Colonic mucosa (tissue), 4 donors: ENCODE data around the gene ROBO3. TPM values are rescaled to one million over a fixed set of nuclear protein-coding genes. Genes with fewer than 3 reads are reported as not detected.

ENCODE experiments used
- DNase-seq: peaks from one replicate; pipeline ENCODE4 v3.0.0-alpha.2; 2020
- H3K27ac ChIP-seq: fragments of 200-600 bp; one replicate; pipeline ENCODE4 v1.8.0; 2021
- H3K27me3 ChIP-seq: fragments of 200-600 bp; one replicate; pipeline ENCODE4 v1.8.0; 2021
- H3K36me3 ChIP-seq: fragments of 200-600 bp; one replicate; pipeline ENCODE4 v1.8.0; 2021
- H3K4me1 ChIP-seq: fragments of 200-600 bp; one replicate; pipeline ENCODE4 v1.8.0; 2021; ENCODE audit warnings: mild to moderate bottlenecking
- H3K4me3 ChIP-seq: fragments of 200-600 bp; one replicate; pipeline ENCODE4 v1.8.0; 2021
- H3K9ac ChIP-seq, 2 donors: one replicate each; pipeline ENCODE4 v1.7.0; 2013; ENCODE audit warnings: control low read depth in 2 of 2, low read depth in 2 of 2, low read length in 2 of 2
- H3K9me3 ChIP-seq: fragments of 200-600 bp; one replicate; pipeline ENCODE4 v1.8.0; 2021
- intact Hi-C: fragments of 100-400 bp; cut with DNase I; formaldehyde crosslinking; loops from one replicate; pipeline ENCODE4 v1.14.1; 2022
- total RNA-seq, 2 donors: library from RNA; stranded (reverse); fragmentation: NEBNext Ultra II Directional in 1 of 2; extraction: Animal tissue kit (Norgen Biotek cat#: 25700) in 1 of 2; gene quantifications; one replicate each; pipeline ENCODE4 v1.2.1, GENCODE V29; 2021
- TF ChIP-seq, protein P1 (sequence below): fragments of 200-600 bp; IDR thresholded peaks from one replicate; pipeline ENCODE4 v1.8.0; 2022; ENCODE audit warnings: antibody characterized with exemption, mild to moderate bottlenecking
- donor health status: healthy.
- donor health status: DM: no; HTN: no; CAD: no.
- donor health status: DM: no; HTN: no; CAD: no.

ROBO3 gene
- total RNA-seq, 2 donors from 2014 or later: 7.8 to 8.0 TPM

DNA sequence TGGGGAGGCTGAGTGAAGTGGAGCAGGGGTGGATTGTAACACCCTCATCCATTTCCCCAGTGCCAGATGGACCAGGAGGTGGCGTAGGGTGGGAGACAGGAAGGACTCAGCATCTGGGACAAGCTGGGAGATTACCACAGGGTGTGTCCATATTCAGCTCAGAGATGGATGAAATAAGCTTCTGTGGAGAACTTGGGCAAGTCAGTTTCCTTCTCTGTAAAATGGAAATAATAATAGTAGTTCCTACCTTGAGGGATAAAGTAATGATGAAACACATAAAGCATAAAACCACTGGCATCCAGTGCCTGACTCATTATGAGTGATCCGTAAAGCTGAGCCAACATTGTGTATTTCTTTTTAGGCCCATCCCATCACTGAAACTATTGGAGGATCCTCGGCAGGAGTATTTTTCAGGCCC lies 33.0 kb downstream of the ROBO3 start:
- no peak for DNase-seq
- H3K27me3 ChIP-seq: no peaks in the 10 kb centered on the region
- H3K4me1 ChIP-seq: no peaks in the 10 kb centered on the region
- intact Hi-C loops: no loop called here
- H3K9me3 ChIP-seq: no peaks in the 10 kb centered on the region
- no peak overlapping the region for H3K4me3 ChIP-seq
- H3K27ac ChIP-seq: no peak overlapping the region
- H3K9ac ChIP-seq: no peak overlapping the region
- H3K36me3 ChIP-seq: no peaks in the 10 kb centered on the region
- TF ChIP-seq, protein P1, sequence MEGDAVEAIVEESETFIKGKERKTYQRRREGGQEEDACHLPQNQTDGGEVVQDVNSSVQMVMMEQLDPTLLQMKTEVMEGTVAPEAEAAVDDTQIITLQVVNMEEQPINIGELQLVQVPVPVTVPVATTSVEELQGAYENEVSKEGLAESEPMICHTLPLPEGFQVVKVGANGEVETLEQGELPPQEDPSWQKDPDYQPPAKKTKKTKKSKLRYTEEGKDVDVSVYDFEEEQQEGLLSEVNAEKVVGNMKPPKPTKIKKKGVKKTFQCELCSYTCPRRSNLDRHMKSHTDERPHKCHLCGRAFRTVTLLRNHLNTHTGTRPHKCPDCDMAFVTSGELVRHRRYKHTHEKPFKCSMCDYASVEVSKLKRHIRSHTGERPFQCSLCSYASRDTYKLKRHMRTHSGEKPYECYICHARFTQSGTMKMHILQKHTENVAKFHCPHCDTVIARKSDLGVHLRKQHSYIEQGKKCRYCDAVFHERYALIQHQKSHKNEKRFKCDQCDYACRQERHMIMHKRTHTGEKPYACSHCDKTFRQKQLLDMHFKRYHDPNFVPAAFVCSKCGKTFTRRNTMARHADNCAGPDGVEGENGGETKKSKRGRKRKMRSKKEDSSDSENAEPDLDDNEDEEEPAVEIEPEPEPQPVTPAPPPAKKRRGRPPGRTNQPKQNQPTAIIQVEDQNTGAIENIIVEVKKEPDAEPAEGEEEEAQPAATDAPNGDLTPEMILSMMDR: no peak

DNA sequence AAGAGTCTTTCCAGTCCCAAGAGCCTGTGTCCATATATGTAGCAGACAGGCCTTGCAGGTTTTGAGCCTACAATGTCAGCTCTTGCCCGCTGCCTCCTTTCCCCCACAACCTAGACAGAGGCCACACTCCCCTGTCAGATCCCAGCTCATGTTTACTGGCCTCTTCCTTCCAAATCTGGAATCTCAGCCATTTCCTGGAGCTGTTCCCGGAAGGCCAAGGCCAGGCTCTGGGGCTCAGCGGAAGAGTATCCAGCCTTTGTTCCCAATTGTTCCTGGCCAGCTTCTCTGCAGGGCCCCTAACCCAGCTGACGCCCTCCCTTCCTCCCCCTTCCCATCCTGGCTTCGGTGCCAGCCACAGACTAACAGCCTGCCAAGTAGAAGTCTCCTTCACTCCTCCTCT lies 33.5 kb downstream of the ROBO3 start:
- H3K9ac ChIP-seq: no peak overlapping the region
- H3K9me3 ChIP-seq: no peaks in the 10 kb centered on the region
- no peak overlapping the region for H3K27ac ChIP-seq
- no peaks in the 10 kb centered on the region for H3K36me3 ChIP-seq
- H3K27me3 ChIP-seq: no peaks in the 10 kb centered on the region
- intact Hi-C loops: no loop called here
- H3K4me3 ChIP-seq: no peak overlapping the region
- DNase-seq: no peak
- no peaks in the 10 kb centered on the region for H3K4me1 ChIP-seq
- TF ChIP-seq, protein P1: no peak

DNA sequence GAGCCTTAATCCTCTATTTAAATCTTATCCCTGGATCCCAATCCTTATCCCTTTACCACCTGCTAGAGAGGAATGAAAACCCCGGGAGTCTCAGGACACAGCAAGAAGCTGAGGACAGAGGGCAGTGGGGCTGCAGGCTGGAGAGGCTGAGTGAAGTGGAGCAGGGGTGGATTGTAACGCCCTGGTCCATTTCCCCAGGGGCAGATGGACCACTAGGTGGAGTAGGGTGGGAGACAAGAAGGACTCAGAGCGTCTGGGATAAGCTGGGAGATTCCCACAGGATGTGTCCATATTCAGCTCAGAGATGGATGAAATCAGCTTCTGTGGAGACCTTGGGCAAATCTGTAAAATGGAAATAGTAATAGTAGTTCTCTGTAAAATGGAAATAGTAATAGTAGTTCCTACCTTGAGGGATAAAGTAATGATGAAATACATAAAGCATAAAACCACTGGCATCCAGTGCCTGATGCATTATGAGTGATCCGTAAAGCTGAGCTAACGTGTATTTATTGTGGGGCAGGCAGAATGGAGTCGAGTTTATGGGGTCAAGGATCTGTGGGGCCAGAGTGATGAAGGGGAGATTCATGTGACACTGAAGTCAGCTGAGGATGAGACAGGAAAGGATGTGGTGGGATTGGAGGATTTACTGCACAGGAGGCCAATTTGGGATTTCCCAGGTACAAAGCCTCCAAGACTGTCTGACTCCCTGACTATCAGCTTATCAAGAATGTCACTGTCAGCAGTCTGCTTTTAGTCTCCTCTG lies 34.3 kb downstream of the ROBO3 start:
- Histone ChIP-seq H3K9ac (no peak overlapping the region), H3K36me3 (no peaks in the 10 kb centered on the region), H3K27ac (no peak overlapping the region), H3K9me3 (no peaks in the 10 kb centered on the region), H3K4me1 (no peaks in the 10 kb centered on the region), H3K27me3 (no peaks in the 10 kb centered on the region), H3K4me3 (no peak overlapping the region)
- intact Hi-C loops: no loop called here
- TF ChIP-seq, protein P1: no peak
- no peak for DNase-seq

DNA sequence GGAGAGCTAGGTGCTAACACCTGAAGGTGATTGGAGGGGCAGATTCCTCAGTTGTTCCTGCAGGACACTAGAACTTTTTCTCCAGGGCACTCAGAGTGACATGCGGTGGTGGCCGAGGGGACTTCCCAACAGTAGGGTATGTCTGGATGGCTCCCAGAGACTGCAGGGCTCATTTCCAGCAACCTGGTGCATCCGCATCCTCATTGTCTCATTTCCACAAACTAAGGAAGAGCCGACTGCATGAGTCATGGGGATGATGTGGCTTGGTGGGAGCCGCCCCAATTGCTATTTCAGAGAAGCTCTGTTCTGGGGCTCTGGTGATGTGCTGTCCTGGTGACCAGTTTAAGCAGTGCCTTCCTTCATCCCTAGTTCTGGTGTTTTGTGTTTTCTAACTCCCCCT lies 35.2 kb downstream of the ROBO3 start:
- intact Hi-C loops: no loop called here

DNA sequence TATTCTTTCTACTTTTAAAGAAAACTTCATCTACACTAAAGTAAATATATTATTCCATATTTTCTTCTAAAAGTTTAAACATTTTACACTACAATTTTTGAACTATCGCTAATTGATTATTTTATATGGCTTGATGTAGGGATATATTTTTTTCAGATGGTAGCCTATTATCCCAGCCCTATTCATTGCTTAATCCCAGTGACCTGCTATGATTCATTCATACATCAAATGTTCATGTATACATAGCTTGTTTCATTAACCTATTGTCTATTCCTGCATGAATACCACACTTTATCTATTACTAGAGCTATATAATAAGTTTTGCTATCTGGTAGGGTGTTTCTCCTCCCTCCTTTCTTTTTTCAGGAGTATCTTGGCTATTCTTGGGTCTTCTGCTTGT lies 37.4 kb downstream of the ROBO3 start:
- H3K27ac ChIP-seq: no peak overlapping the region
- DNase-seq: no peak
- H3K4me3 ChIP-seq: no peak overlapping the region
- no peak overlapping the region for H3K9ac ChIP-seq
- H3K36me3 ChIP-seq: no peaks in the 10 kb centered on the region
- intact Hi-C loops: no loop called here
- TF ChIP-seq, protein P1: no peak
- no peaks in the 10 kb centered on the region for H3K9me3 ChIP-seq
- H3K4me1 ChIP-seq: no peaks in the 10 kb centered on the region
- H3K27me3 ChIP-seq: no peaks in the 10 kb centered on the region

More for the DNA sequence above, 35.2 kb downstream of the ROBO3 start:
- Histone ChIP-seq H3K36me3 (no peaks in the 10 kb centered on the region), H3K27me3 (no peaks in the 10 kb centered on the region), H3K9ac (no peak overlapping the region), H3K27ac (no peak overlapping the region), H3K4me3 (no peak overlapping the region), H3K9me3 (no peaks in the 10 kb centered on the region), H3K4me1 (no peaks in the 10 kb centered on the region)
- no peak for DNase-seq
- TF ChIP-seq, protein P1: no peak
